ENCODE results near the gene LAMTOR4.

- TF ChIP-seq, protein P1, sequence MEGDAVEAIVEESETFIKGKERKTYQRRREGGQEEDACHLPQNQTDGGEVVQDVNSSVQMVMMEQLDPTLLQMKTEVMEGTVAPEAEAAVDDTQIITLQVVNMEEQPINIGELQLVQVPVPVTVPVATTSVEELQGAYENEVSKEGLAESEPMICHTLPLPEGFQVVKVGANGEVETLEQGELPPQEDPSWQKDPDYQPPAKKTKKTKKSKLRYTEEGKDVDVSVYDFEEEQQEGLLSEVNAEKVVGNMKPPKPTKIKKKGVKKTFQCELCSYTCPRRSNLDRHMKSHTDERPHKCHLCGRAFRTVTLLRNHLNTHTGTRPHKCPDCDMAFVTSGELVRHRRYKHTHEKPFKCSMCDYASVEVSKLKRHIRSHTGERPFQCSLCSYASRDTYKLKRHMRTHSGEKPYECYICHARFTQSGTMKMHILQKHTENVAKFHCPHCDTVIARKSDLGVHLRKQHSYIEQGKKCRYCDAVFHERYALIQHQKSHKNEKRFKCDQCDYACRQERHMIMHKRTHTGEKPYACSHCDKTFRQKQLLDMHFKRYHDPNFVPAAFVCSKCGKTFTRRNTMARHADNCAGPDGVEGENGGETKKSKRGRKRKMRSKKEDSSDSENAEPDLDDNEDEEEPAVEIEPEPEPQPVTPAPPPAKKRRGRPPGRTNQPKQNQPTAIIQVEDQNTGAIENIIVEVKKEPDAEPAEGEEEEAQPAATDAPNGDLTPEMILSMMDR (IDR thresholded peaks at IDR 0.05; ENCODE audit: low read depth, low read length) = no peak
- no peak for TF ChIP-seq EZH2phosphoT487 (IDR thresholded peaks at IDR 0.05; ENCODE audit: low read depth)
These were observed 14.4 kb downstream of the LAMTOR4 start for GRCh38 chr7:100163006-100163531.

Measured in OCI-LY3 (cell line).